Activated CD4-positive, alpha-beta T cell treated with anti-CD3 and anti-CD28 coated beads for 24 hours (primary cell): Measurements from ENCODE around the gene FAM229B.

ENCODE experiments used
- DNase-seq, 2 donors: peaks; one replicate each; pipeline ENCODE4 v3.0.0-alpha.2; 2020; ENCODE audit warnings: low read depth in 2 of 2

Gene FAM229B

GRCh38 chr6:112141707-112142106, 54.3 kb downstream of the FAM229B start:
- DNase-seq: no peak

GRCh38 chr6:112144145-112144926, 56.9 kb downstream of the FAM229B start:
- no peak for DNase-seq

- no peak for DNase-seq
These were observed 57.7 kb downstream of the FAM229B start for GRCh38 chr6:112145080-112145573.

GRCh38 chr6:112148103-112148502, 60.7 kb downstream of the FAM229B start:
- DNase-seq: no peak

GRCh38 chr6:112149236-112149635, 61.8 kb downstream of the FAM229B start:
- no peak for DNase-seq

GRCh38 chr6:112149719-112150263, 62.4 kb downstream of the FAM229B start:
- no peak for DNase-seq

- no peak for DNase-seq
These were observed 63.0 kb downstream of the FAM229B start for GRCh38 chr6:112150363-112150762.
